Measurements from ENCODE around the gene PADI6. TPM values are rescaled to one million over a fixed set of nuclear protein-coding genes. Genes with fewer than 3 reads are reported as not detected.

Gene PADI6
- total and polyA plus RNA-seq, 9 of the 15 experiments (the other 6 are each of a cell fraction or from before 2014, with no cell fraction given) = not detected

DNA sequence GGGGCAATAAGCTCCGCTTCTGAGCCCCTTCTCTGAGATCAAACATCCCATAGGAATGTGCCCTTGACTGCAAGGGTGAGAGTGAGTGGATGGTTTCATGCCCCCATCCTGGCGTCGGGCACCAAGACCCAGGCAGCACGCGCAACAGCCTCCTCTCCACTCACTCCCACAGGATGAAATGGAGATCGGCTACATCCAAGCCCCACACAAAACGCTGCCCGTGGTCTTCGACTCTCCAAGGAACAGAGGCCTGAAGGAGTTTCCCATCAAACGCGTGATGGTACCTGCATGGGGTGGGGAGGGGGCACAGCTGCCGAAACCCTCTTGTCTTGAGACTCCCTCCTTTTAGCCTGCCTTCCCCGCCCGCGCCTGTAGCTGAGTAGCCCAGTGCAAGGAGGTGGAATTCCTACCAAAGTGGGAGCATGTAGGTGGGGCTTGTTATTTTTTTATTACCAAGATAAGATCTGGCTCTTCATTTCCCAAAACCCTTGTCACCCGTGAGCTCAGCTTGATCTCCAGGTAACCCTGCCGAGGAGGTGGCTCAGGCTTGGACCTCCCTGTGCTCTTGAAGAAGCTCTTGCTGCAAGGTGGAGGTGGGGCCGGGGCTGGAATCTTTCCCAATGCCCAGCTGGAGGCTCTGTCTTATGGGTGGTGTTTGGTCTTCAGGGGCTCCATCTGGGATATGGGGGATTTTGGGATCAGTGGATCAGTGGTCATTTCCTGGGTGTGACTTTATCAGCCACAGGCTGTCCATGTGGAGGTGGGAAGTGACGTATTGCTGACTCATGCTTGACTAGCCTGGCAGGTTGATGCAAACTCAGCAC lies 24.0 kb upstream of the PADI6 start:
- Histone ChIP-seq H3K79me2 (ENCODE audit: control insufficient read depth, insufficient read depth, low read length) (no peaks in the 10 kb centered on the region), H3K4me1 (replicated peaks in 1 of 2; ENCODE audit: control insufficient read depth in 2 of 2, insufficient read depth in 2 of 2, low read length in 2 of 2) (peaks cover 12 to 14% of the 10 kb centered on the region in 2 experiments), H3K27me3 (ENCODE audit: control insufficient read depth in 2 of 2, insufficient read depth in 2 of 2, low read length in 2 of 2) (peaks cover 6 to 15% of the 10 kb centered on the region in 2 experiments; a peak in 4 of 5 replicates), H4K20me1 (replicated peaks; ENCODE audit: control insufficient read depth, insufficient read depth, low read length) (no peaks in the 10 kb centered on the region), H3K9ac (ENCODE audit: insufficient read depth in 1 of 2, low read depth in 2 of 2, low read length in 2 of 2) (no peak overlapping the region; a peak in 1 of 4 replicates), H3K27ac (ENCODE audit: extremely low read depth, low read depth, low read length) (peak overlapping the region; percentile 54), H3K4me3 (no peak overlapping the region), H3K9me1 (ENCODE audit: control insufficient read depth, insufficient read depth, low read length) (peaks cover 3% of the 10 kb centered on the region), H3K9me3 (replicated peaks; ENCODE audit: control insufficient read depth, insufficient read depth, low read depth, low read length) (no peaks in the 10 kb centered on the region), H3K36me3 (ENCODE audit: control insufficient read depth, insufficient read depth, low read length) (no peaks in the 10 kb centered on the region), H3K4me2 (ENCODE audit: insufficient read depth, low read length) (peak overlapping the region; percentile 41), H2AFZ (ENCODE audit: low read depth, low read length) (peak overlapping the region; percentile 88)
- intact Hi-C loops (cut with micrococcal nuclease) (no loop called here), in situ Hi-C loops (cut with MboI) (no loop called here)
- ChIA-PET POLR2A (interaction anchor here (0.9 kb wide), 1 partner anchor 10 kb away, joined by 4 read pairs; no protein-coding TSS in a partner anchor), CTCF (ENCODE audit: low intra/inter-chr PET ratio) (no interaction called here)
- FAIRE-seq (peak; percentile 93), DNase-seq (ENCODE audit: extremely low read depth in 1 of 4, low spot score in 3 of 4) (peak; percentile 61 to 78 (median 68)), ATAC-seq (peak; percentile 76)
- BruUV-seq (replicated peaks) = no TSS peak
- WGBS (ENCODE audit: insufficient coverage, low coverage, missing lambda C conversion rate) = 73% methylated on average over 19 of the region's 19 CpGs
- TF ChIP-seq TCF3 (CRISPR knock-in tag; IDR thresholded peaks at IDR 0.05) (peak; percentile 52; the same call in 1 of the 2 replicates), HDAC1 (IDR thresholded peaks at IDR 0.05) (0 out of 4 replicates have a peak, but pooled peaks of 1 of the 2 experiments have one; percentile 17), FOXM1 (IDR thresholded peaks at IDR 0.05; ENCODE audit: low read depth) (0 out of 2 replicates have a peak, but pooled peaks have one; percentile 26), FOXM1 (CRISPR knock-in tag; IDR thresholded peaks at IDR 0.05; ENCODE audit: low read depth) (no peak), ZSCAN29 (IDR thresholded peaks at IDR 0.05) (no peak), KDM5B (IDR thresholded peaks at IDR 0.05; ENCODE audit: insufficient replicate concordance, low read depth, low read length) (no peak), CHD2 (IDR thresholded peaks at IDR 0.05; ENCODE audit: low read depth, low read length) (no peak), KLF1 (tag; IDR thresholded peaks at IDR 0.05) (no peak), KLF13 (tag; IDR thresholded peaks at IDR 0.05; ENCODE audit: borderline replicate concordance, low read depth) (no peak), FOXJ3 (CRISPR knock-in tag; IDR thresholded peaks at IDR 0.05) (no peak), SMAD4 (CRISPR knock-in tag; conservative IDR thresholded peaks at IDR 0.05) (peak; percentile 66; the same call in 1 of the 2 replicates), PHTF2 (CRISPR knock-in tag; IDR thresholded peaks at IDR 0.05) (no peak), ETV6 (IDR thresholded peaks at IDR 0.05; ENCODE audit: borderline replicate concordance in 1 of 2, low read depth in 2 of 2, low read length in 1 of 2) (no peak), ETV6 (CRISPR knock-in tag; IDR thresholded peaks at IDR 0.05; ENCODE audit: borderline replicate concordance) (no peak), STAT5A (IDR thresholded peaks at IDR 0.05; ENCODE audit: borderline replicate concordance, low read length) (no peak)
- TF ChIP-seq, protein P1, sequence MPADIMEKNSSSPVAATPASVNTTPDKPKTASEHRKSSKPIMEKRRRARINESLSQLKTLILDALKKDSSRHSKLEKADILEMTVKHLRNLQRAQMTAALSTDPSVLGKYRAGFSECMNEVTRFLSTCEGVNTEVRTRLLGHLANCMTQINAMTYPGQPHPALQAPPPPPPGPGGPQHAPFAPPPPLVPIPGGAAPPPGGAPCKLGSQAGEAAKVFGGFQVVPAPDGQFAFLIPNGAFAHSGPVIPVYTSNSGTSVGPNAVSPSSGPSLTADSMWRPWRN (IDR thresholded peaks at IDR 0.05; ENCODE audit: low read depth) = no peak
